GM12878 (cell line): ENCODE data around the gene CA9. TPM values are rescaled to one million over a fixed set of nuclear protein-coding genes. Genes with fewer than 3 reads are reported as not detected.

Experiments used
- ATAC-seq: fragments of 200-7000 bp; cut with Tn5 transposase; 3 replicates; pipeline ENCODE4 v1.9.1; 2020; ENCODE audit warnings: mild to moderate bottlenecking, moderate library complexity
- BruUV-seq: library from RNA; stranded (reverse); fragments of 400-500 nt; replicated peaks from 2 replicates; lab custom pipeline; 2021; lab: Mats Ljungman, UMichigan
- CTCF ChIA-PET: fragments of 300-600 bp; sonication (Branson Sonifier 250); formaldehyde crosslinking; extraction: SDS; loops from one replicate; lab custom pipeline; 2021; ENCODE audit warnings: inconsistent platforms; lab: Yijun Ruan, JAX
- POLR2A ChIA-PET: fragments of 350-600 bp; formaldehyde crosslinking; extraction: SDS; loops from one replicate; lab custom pipeline; 2021; ENCODE audit warnings: inconsistent platforms; lab: Charles Lee
- RAD21 ChIA-PET: fragments of 300-600 bp; sonication (Branson Sonifier 250); formaldehyde crosslinking; loops from one replicate; lab custom pipeline; 2023; ENCODE audit warnings: antibody characterized with exemption; ENCODE audit not compliant: unreplicated experiment; lab: Charles Lee
- SMC1A ChIA-PET: fragments of 300-600 bp; sonication (Branson Sonifier 250); formaldehyde crosslinking; loops from one replicate; lab custom pipeline; 2023; ENCODE audit not compliant: unreplicated experiment, uncharacterized antibody; lab: Charles Lee
- DNase-seq: peaks from one replicate; pipeline ENCODE4 v3.0.0-alpha.2; 2011; ENCODE audit warnings: low read depth, low spot score
- FAIRE-seq: peaks from 3 replicates; lab custom pipeline; 2011; peaks lifted over from hg19 to GRCh38; lab: Jason Lieb, UNC
- H2AFZ ChIP-seq: 2 replicates; pipeline ENCODE4 v1.6.0; 2011; ENCODE audit warnings: low read depth, low read length, control low read depth; ENCODE audit not compliant: control insufficient read depth
- H3K27ac ChIP-seq: 2 replicates; pipeline ENCODE4 v1.5.1; 2011; ENCODE audit warnings: control low read depth; ENCODE audit not compliant: control insufficient read depth, insufficient read depth
- H3K27me3 ChIP-seq, 2 experiments: replicated peaks in 1 of 2; 2 replicates each; pipeline versions ENCODE4 v1.6.0 to v1.6.1; 2011; ENCODE audit warnings: low read length in 1 of 2; ENCODE audit not compliant: control insufficient read depth in 2 of 2, insufficient read depth in 2 of 2
- H3K36me3 ChIP-seq, 2 experiments: 2 replicates each; pipeline ENCODE4 v1.5.1; 2011; ENCODE audit warnings: low read length in 1 of 2; ENCODE audit not compliant: control insufficient read depth in 2 of 2, insufficient read depth in 2 of 2
- H3K4me1 ChIP-seq: 2 replicates; pipeline ENCODE4 v1.6.1; 2011; ENCODE audit warnings: mild to moderate bottlenecking, low read length, moderate library complexity, mixed read lengths; ENCODE audit not compliant: control insufficient read depth, insufficient read depth
- H3K4me2 ChIP-seq: 2 replicates; pipeline ENCODE4 v1.6.0; 2011; ENCODE audit warnings: control low read depth; ENCODE audit not compliant: control insufficient read depth, insufficient read depth
- H3K4me3 ChIP-seq: fragments of 200-600 bp; sonication (generic); 2 replicates; pipeline ENCODE4 v1.5.1; 2016
- H3K79me2 ChIP-seq: 2 replicates; pipeline ENCODE4 v1.6.0; 2011; ENCODE audit warnings: low read length; ENCODE audit not compliant: control insufficient read depth, insufficient read depth
- H3K9ac ChIP-seq: 2 replicates; pipeline ENCODE4 v1.8.0; 2011; ENCODE audit warnings: low read length, control low read depth, mixed read lengths; ENCODE audit not compliant: control insufficient read depth, insufficient read depth
- H3K9me3 ChIP-seq: replicated peaks from 3 replicates; pipeline ENCODE4 v1.5.1; 2011; ENCODE audit warnings: mild to moderate bottlenecking, low read length; ENCODE audit not compliant: control insufficient read depth, insufficient read depth
- H4K20me1 ChIP-seq: 2 replicates; pipeline ENCODE4 v1.6.0; 2011; ENCODE audit not compliant: control insufficient read depth, insufficient read depth
- BRCA1 ChIP-seq: IDR thresholded peaks from 2 replicates; pipeline ENCODE4 v1.6.1; 2011; ENCODE audit warnings: low read depth, low read length, improper control_type of control experiment
- HDAC6 ChIP-seq: fragments of 200-600 bp; sonication (generic); IDR thresholded peaks from one replicate; pipeline ENCODE4 v1.8.0; 2017; ENCODE audit warnings: antibody characterized with exemption; ENCODE audit not compliant: unreplicated experiment
- MTA2 ChIP-seq: fragments of 450-650 bp; IDR thresholded peaks from 2 replicates; pipeline ENCODE4 v1.6.1; 2016; ENCODE audit warnings: low read depth, mild to moderate bottlenecking, moderate library complexity
- NBN ChIP-seq: fragments of 450-650 bp; IDR thresholded peaks from 2 replicates; pipeline ENCODE4 v1.6.1; 2016
- NR2C1 ChIP-seq: fragments of 450-650 bp; IDR thresholded peaks from 2 replicates; pipeline ENCODE4 v1.6.1; 2017; ENCODE audit warnings: antibody characterized with exemption, mild to moderate bottlenecking, moderate library complexity
- WRNIP1 ChIP-seq: IDR thresholded peaks from 2 replicates; pipeline ENCODE4 v1.6.1; 2011; ENCODE audit warnings: low read depth, low read length, improper control_type of control experiment, borderline replicate concordance
- WGBS: methylation state at CpG from one replicate; pipeline ENCODE4 v1.1.6; 2016; ENCODE audit warnings: low lambda C conversion rate; ENCODE audit not compliant: insufficient replicate concordance, insufficient coverage; ENCODE audit errors: missing lambda C conversion rate; 5-methylcytosine and 5-hydroxymethylcytosine counted together
- in situ Hi-C: fragments of 300-500 bp; cut with MboI; formaldehyde crosslinking; loops from 9 replicates; pipeline ENCODE4 v1.14.3; 2018; ENCODE audit warnings: mixed read lengths
- intact Hi-C: fragments of 100-400 bp; cut with micrococcal nuclease; formaldehyde crosslinking; loops from one replicate; pipeline ENCODE4 v1.14.2; 2022; ENCODE audit not compliant: unreplicated experiment
- polyA plus RNA-seq, 11 experiments: library from polyadenylated mRNA; depleted of rRNA in 4 of 11; unstranded in 6 of 11; stranded (reverse) in 5 of 11; fragments of >200 nt; fragmentation: Nextera tagmentation in 4 of 11; fragmentation: Illumina TruSeq in 1 of 11; extraction: Ambion mirVana in 4 of 11; extraction: Trizol in 1 of 11; gene quantifications; 1 replicate in 1 of 11; 2 replicates in 10 of 11; pipeline versions ENCODE4 v1.2.1 to v1.2.3, GENCODE V29; 2011 to 2016; ENCODE audit warnings: inconsistent platforms in 2 of 11, missing spikeins in 2 of 11, low read depth in 1 of 11
- total RNA-seq, 4 experiments: library from RNA; depleted of rRNA in 3 of 4; stranded (reverse); fragments of >200 nt in 3 of 4; fragmentation: Illumina TruSeq in 1 of 4; extraction: Trizol in 1 of 4; gene quantifications; 2 replicates each; pipeline versions ENCODE4 v1.2.1 to v1.2.3, GENCODE V29; 2013 to 2021
- TF ChIP-seq, protein P1 (sequence below): fragments of 450-650 bp; IDR thresholded peaks from 2 replicates; pipeline ENCODE4 v1.6.1; 2016; ENCODE audit warnings: mild to moderate bottlenecking, moderate library complexity, borderline replicate concordance
- TF ChIP-seq, protein P2 (sequence below): fragments of 450-650 bp; IDR thresholded peaks from 2 replicates; pipeline ENCODE4 v1.6.1; 2018; ENCODE audit warnings: mild to moderate bottlenecking, low read depth, moderate library complexity; ENCODE audit not compliant: partially characterized antibody

CA9 gene
- total and polyA plus RNA-seq, 10 of the 15 experiments (the other 5 are each of a cell fraction or from before 2014, with no cell fraction given): 0.53 to 6.6 (median 1.2) TPM

DNA sequence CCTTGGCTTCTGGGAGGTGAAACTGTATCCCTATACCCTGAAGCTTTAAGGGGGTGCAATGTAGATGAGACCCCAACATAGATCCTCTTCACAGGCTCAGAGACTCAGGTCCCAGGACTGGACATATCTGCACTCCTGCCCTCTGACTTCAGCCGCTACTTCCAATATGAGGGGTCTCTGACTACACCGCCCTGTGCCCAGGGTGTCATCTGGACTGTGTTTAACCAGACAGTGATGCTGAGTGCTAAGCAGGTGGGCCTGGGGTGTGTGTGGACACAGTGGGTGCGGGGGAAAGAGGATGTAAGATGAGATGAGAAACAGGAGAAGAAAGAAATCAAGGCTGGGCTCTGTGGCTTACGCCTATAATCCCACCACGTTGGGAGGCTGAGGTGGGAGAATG, 5.4 kb downstream of the CA9 start:
- H3K4me1 ChIP-seq: peaks cover 8% of the 10 kb centered on the region
- H4K20me1 ChIP-seq: no peaks in the 10 kb centered on the region
- no peak for ATAC-seq
- CTCF ChIA-PET: interaction anchor here (1.3 to 2.6 kb wide), 3 partner anchors 16 to 48 kb away, joined by 3 to 28 read pairs (median 6); no protein-coding TSS in a partner anchor
- no peaks in the 10 kb centered on the region for H3K79me2 ChIP-seq
- DNase-seq: no peak
- no peak overlapping the region for H3K4me2 ChIP-seq
- no peak overlapping the region for H3K27ac ChIP-seq
- no peak overlapping the region for H3K4me3 ChIP-seq
- SMC1A ChIA-PET: interaction anchor here (1.2 kb wide), 1 partner anchor 16 kb away, joined by 3 read pairs; no protein-coding TSS in a partner anchor
- no peaks in the 10 kb centered on the region for H3K9me3 ChIP-seq
- peaks cover 0 to 6% of the 10 kb centered on the region in 2 experiments; a peak in 3 of 4 replicates for H3K27me3 ChIP-seq
- no TSS peak for BruUV-seq
- H3K9ac ChIP-seq: no peak overlapping the region
- RAD21 ChIA-PET: interaction anchor here (1.2 kb wide), 1 partner anchor 8 kb away, joined by 3 read pairs; no protein-coding TSS in a partner anchor
- WGBS: 66% methylated on average over 5 of the region's 5 CpGs
- no peak overlapping the region for H2AFZ ChIP-seq
- no peak for FAIRE-seq
- TF ChIP-seq MTA2 (no peak), HDAC6 (no peak), WRNIP1 (no peak), NR2C1 (no peak), BRCA1 (no peak), NBN (no peak)
- TF ChIP-seq, protein P1, sequence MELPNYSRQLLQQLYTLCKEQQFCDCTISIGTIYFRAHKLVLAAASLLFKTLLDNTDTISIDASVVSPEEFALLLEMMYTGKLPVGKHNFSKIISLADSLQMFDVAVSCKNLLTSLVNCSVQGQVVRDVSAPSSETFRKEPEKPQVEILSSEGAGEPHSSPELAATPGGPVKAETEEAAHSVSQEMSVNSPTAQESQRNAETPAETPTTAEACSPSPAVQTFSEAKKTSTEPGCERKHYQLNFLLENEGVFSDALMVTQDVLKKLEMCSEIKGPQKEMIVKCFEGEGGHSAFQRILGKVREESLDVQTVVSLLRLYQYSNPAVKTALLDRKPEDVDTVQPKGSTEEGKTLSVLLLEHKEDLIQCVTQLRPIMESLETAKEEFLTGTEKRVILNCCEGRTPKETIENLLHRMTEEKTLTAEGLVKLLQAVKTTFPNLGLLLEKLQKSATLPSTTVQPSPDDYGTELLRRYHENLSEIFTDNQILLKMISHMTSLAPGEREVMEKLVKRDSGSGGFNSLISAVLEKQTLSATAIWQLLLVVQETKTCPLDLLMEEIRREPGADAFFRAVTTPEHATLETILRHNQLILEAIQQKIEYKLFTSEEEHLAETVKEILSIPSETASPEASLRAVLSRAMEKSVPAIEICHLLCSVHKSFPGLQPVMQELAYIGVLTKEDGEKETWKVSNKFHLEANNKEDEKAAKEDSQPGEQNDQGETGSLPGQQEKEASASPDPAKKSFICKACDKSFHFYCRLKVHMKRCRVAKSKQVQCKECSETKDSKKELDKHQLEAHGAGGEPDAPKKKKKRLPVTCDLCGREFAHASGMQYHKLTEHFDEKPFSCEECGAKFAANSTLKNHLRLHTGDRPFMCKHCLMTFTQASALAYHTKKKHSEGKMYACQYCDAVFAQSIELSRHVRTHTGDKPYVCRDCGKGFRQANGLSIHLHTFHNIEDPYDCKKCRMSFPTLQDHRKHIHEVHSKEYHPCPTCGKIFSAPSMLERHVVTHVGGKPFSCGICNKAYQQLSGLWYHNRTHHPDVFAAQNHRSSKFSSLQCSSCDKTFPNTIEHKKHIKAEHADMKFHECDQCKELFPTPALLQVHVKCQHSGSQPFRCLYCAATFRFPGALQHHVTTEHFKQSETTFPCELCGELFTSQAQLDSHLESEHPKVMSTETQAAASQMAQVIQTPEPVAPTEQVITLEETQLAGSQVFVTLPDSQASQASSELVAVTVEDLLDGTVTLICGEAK: no peak
- TF ChIP-seq, protein P2, sequence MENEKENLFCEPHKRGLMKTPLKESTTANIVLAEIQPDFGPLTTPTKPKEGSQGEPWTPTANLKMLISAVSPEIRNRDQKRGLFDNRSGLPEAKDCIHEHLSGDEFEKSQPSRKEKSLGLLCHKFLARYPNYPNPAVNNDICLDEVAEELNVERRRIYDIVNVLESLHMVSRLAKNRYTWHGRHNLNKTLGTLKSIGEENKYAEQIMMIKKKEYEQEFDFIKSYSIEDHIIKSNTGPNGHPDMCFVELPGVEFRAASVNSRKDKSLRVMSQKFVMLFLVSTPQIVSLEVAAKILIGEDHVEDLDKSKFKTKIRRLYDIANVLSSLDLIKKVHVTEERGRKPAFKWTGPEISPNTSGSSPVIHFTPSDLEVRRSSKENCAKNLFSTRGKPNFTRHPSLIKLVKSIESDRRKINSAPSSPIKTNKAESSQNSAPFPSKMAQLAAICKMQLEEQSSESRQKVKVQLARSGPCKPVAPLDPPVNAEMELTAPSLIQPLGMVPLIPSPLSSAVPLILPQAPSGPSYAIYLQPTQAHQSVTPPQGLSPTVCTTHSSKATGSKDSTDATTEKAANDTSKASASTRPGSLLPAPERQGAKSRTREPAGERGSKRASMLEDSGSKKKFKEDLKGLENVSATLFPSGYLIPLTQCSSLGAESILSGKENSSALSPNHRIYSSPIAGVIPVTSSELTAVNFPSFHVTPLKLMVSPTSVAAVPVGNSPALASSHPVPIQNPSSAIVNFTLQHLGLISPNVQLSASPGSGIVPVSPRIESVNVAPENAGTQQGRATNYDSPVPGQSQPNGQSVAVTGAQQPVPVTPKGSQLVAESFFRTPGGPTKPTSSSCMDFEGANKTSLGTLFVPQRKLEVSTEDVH: no peak
- TF ChIP-seq, all 136 proteins: peak for 0
- in situ Hi-C loops: no loop called here
- intact Hi-C loops: no loop called here
- POLR2A ChIA-PET: no interaction called here
- H3K36me3 ChIP-seq: no peaks in the 10 kb centered on the region
